ENCODE measurements around the gene ARFRP1. TPM values are rescaled to one million over a fixed set of nuclear protein-coding genes. Genes with fewer than 3 reads are reported as not detected.

ARFRP1 gene
- total RNA-seq, 1 experiment from 2014 or later, result 42.7 TPM

- Histone ChIP-seq H3T11ph (ENCODE audit: low read length) (no peak overlapping the region), H2AFZ (ENCODE audit: low read length) (no peak overlapping the region), H2BK20ac (ENCODE audit: low read depth, low read length, poor library complexity, severe bottlenecking) (no peak overlapping the region), H4K20me1 (ENCODE audit: control insufficient read depth, insufficient read depth, insufficient read length) (no peaks in the 10 kb centered on the region), H3K27me3 (ENCODE audit: insufficient read depth, low read length) (no peaks in the 10 kb centered on the region), H3K9ac (ENCODE audit: extremely low read depth, insufficient read length, low read length) (peak overlapping the region; percentile 18), H3K4me2 (ENCODE audit: insufficient read depth, insufficient read length, low read length) (peak overlapping the region; percentile 90), H3K56ac (ENCODE audit: insufficient read length, low read depth, low read length) (no peak overlapping the region), H3K14ac (ENCODE audit: insufficient read depth, low read length) (no peak overlapping the region), H2BK15ac (ENCODE audit: low read depth, low read length) (no peak overlapping the region), H2BK120ac (ENCODE audit: low read depth, low read length, poor library complexity, severe bottlenecking) (no peak overlapping the region), H4K91ac (ENCODE audit: insufficient read length, low read depth, low read length) (no peak overlapping the region), H4K5ac (ENCODE audit: insufficient read length, low read depth, low read length) (no peak overlapping the region), H3K27ac (ENCODE audit: insufficient read length, low read depth, low read length) (no peak overlapping the region), H3K23ac (ENCODE audit: insufficient read length, low read depth, low read length) (no peak overlapping the region), H2BK5ac (ENCODE audit: insufficient read length, low read length) (no peak overlapping the region), H3K4me1 (ENCODE audit: insufficient read depth, low read length) (no peaks in the 10 kb centered on the region), H3K4ac (ENCODE audit: low read depth, low read length) (no peak overlapping the region), H2AK5ac (ENCODE audit: insufficient read length, low read length) (no peak overlapping the region), H3K79me2 (ENCODE audit: insufficient read depth, low read length) (peaks cover 11% of the 10 kb centered on the region; the same call in 1 of the 2 replicates), H4K8ac (replicated peaks; ENCODE audit: insufficient read length, low read depth, low read length) (no peak overlapping the region), H3K9me3 (ENCODE audit: control insufficient read depth, low read depth, low read length) (no peaks in the 10 kb centered on the region), H2BK12ac (ENCODE audit: insufficient read length, low read depth, low read length) (no peak overlapping the region), H3K23me2 (ENCODE audit: insufficient read length, low read depth, low read length, poor library complexity, severe bottlenecking) (peaks cover 12% of the 10 kb centered on the region), H3K79me1 (ENCODE audit: insufficient read depth, low read depth, low read length, poor library complexity, severe bottlenecking) (peaks cover 4% of the 10 kb centered on the region), H3K18ac (ENCODE audit: insufficient read length, low read depth, low read length) (no peak overlapping the region)
- Mint-ChIP-seq H3K4me1 (peaks cover 8 to 16% of the 10 kb centered on the region in 2 experiments), H3K27ac (peak overlapping the region in 2 of 3 experiments; percentile 39 to 58; a peak in 1 of 7 replicates), H3K4me3 (peak overlapping the region; percentile 89 to 91), H3K36me3 (ENCODE audit: insufficient read depth in 1 of 3, low read depth in 3 of 3) (peaks cover 50 to 66% (median 66%) of the 10 kb centered on the region in 3 experiments), H3K9me3 (peaks cover 0 to 3% of the 10 kb centered on the region in 2 experiments; a peak in 1 of 5 replicates), H3K27me3 (ENCODE audit: low read depth) (no peaks in the 10 kb centered on the region)
- no CpG with 5 or more reads among the region's 67 CpGs for WGBS (ENCODE audit: extremely low coverage, insufficient read length, low lambda C conversion rate)
- peak; percentile 28 for DNase-seq
- TF ChIP-seq CTCF (conservative IDR thresholded peaks at IDR 0.05), result no peak
Observed at GRCh38 chr20:63708301-63709148, 749 bp upstream of the ARFRP1 start.
